Panc1 (cell line): ENCODE data around the gene BCAS3. TPM values are rescaled to one million over a fixed set of nuclear protein-coding genes. Genes with fewer than 3 reads are reported as not detected.

Source experiments
- ATAC-seq: fragments of 200-7000 bp; cut with Tn5 transposase; 2 replicates; pipeline ENCODE4 v1.9.1; 2020; ENCODE audit warnings: mild to moderate bottlenecking, moderate library complexity
- BruUV-seq: library from RNA; stranded (reverse); fragments of 400-500 nt; replicated peaks from 2 replicates; lab custom pipeline; 2021; lab: Mats Ljungman, UMichigan
- CTCF ChIA-PET: fragments of 300-600 bp; sonication (Branson Sonifier 250); formaldehyde crosslinking; loops from one replicate; lab custom pipeline; 2022; ENCODE audit warnings: antibody characterized with exemption; lab: Charles Lee
- POLR2A ChIA-PET: fragments of 300-600 bp; sonication (Branson Sonifier 250); formaldehyde crosslinking; loops from one replicate; lab custom pipeline; 2022; ENCODE audit warnings: antibody characterized with exemption; lab: Charles Lee
- DNase-seq: peaks from one replicate; pipeline ENCODE4 v3.0.0-alpha.2; 2010; ENCODE audit warnings: low read depth, low spot score
- H3K27ac ChIP-seq: 2 replicates; pipeline ENCODE4 v1.5.1; 2011; ENCODE audit warnings: mild to moderate bottlenecking, low read length, inconsistent platforms
- H3K27me3 ChIP-seq: fragments of 200-500 bp; sonication (Bioruptor generic); 2 replicates; pipeline ENCODE4 v1.6.0; 2014; ENCODE audit warnings: low read length, inconsistent platforms; ENCODE audit not compliant: control insufficient read depth, insufficient read depth
- H3K36me3 ChIP-seq: fragments of 200-500 bp; sonication (Bioruptor generic); 2 replicates; pipeline ENCODE4 v1.5.1; 2014; ENCODE audit warnings: inconsistent platforms, mild to moderate bottlenecking, low read length, moderate library complexity; ENCODE audit not compliant: control insufficient read depth, insufficient read depth
- H3K4me1 ChIP-seq: 2 replicates; pipeline ENCODE4 v1.5.1; 2011; ENCODE audit warnings: inconsistent platforms, mild to moderate bottlenecking, low read length, moderate library complexity; ENCODE audit not compliant: control insufficient read depth, insufficient read depth
- H3K4me3 ChIP-seq, 2 experiments: 2 replicates each; pipeline ENCODE4 v1.5.1; 2011 to 2012; ENCODE audit warnings: low read depth in 2 of 2, low read length in 2 of 2, mild to moderate bottlenecking in 2 of 2, inconsistent platforms in 1 of 2, moderate library complexity in 1 of 2
- H3K9me3 ChIP-seq: fragments of 200-500 bp; sonication (Bioruptor generic); 2 replicates; pipeline ENCODE4 v1.5.1; 2014; ENCODE audit warnings: low read depth, mild to moderate bottlenecking, inconsistent platforms, low read length, moderate library complexity; ENCODE audit not compliant: control insufficient read depth, insufficient read depth
- POLR2AphosphoS5 ChIP-seq: IDR thresholded peaks from 2 replicates; pipeline ENCODE4 v1.6.1; 2012; ENCODE audit warnings: mild to moderate bottlenecking, low read depth, low read length, moderate library complexity
- SIN3A ChIP-seq: IDR thresholded peaks from 2 replicates; pipeline ENCODE4 v1.6.1; 2012; ENCODE audit warnings: low read depth, mild to moderate bottlenecking, low read length, moderate library complexity, borderline replicate concordance; ENCODE audit not compliant: insufficient read depth
- TCF7L2 ChIP-seq: IDR thresholded peaks from 2 replicates; pipeline ENCODE4 v1.6.1; 2011; ENCODE audit warnings: mild to moderate bottlenecking, low read depth, low read length, inconsistent platforms
- in situ Hi-C: cut with HindIII; loops from 2 replicates; pipeline ENCODE4 v1.10.0; 2016; ENCODE audit warnings: low sequenced_read_pairs, low pct_unique_long_range_greater_than_20kb
- intact Hi-C: fragments of 100-400 bp; cut with micrococcal nuclease; formaldehyde crosslinking; loops from one replicate; pipeline ENCODE4 v1.10.0; 2022; ENCODE audit not compliant: unreplicated experiment
- total RNA-seq: library from RNA; stranded (reverse); gene quantifications from one replicate; pipeline ENCODE4 v1.2.1, GENCODE V29; 2021; ENCODE audit not compliant: unreplicated experiment
- TF ChIP-seq, protein P1 (sequence below), 2 experiments: IDR thresholded peaks; 2 replicates each; pipeline ENCODE4 v1.6.1; 2011 to 2012; ENCODE audit warnings: low read depth in 2 of 2, control low read depth in 1 of 2, low read length in 1 of 2, mild to moderate bottlenecking in 1 of 2, moderate library complexity in 1 of 2; ENCODE audit not compliant: insufficient read depth in 1 of 2
- TF ChIP-seq, protein P2 (sequence below): fragments of 450-650 bp; IDR thresholded peaks from 2 replicates; pipeline ENCODE4 v1.5.1; 2017; ENCODE audit warnings: mild to moderate bottlenecking

The BCAS3 gene
- total RNA-seq, 1 experiment from 2014 or later: 9.3 TPM

DNA sequence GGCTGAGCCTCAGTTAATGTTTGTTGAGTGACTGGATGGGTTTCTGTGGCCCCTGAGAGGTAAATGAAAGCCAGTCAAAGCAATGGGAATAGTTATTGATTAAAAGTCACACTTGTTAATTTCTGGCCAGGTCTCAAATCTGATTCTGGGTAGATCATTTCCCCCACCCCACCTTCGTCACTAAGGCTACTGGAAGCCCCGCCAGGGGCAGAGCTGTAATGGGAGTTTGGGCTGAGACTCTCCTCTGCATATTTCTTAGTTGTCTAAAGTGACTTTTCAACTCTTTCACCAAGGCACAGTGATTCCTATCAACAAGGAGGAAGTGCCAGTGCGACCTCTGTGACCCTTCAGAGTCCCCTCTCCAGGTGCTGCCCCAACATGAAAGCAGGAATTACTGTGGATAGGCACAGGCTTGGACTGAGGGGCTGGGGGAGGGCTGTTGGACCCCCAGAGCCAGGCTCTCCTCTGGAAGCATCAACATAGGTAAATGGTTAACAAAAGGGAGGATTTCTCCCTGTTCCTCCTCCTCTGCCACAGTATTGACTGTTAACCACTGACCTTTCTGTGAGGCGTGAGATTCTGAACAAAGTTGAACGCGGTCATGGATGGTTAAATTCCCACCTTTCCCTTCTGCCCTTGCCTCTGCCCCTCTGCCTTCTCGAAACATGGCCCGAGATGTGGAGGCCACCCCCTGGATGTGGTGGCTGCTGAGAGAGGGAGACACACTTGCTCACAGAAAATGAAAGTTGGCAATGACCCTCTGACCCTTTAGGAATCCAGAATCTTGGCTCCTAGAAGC, 701.2 kb downstream of the BCAS3 start:
- ATAC-seq (no peak), DNase-seq (no peak)
- no TSS peak for BruUV-seq
- Histone ChIP-seq H3K27ac (no peak overlapping the region), H3K4me1 (no peaks in the 10 kb centered on the region), H3K4me3 (no peak overlapping the region), H3K27me3 (no peaks in the 10 kb centered on the region), H3K36me3 (no peaks in the 10 kb centered on the region), H3K9me3 (no peaks in the 10 kb centered on the region)
- POLR2A ChIA-PET: no interaction called here
- TF ChIP-seq POLR2AphosphoS5 (no peak), TCF7L2 (no peak), SIN3A (no peak)
- TF ChIP-seq, protein P1, sequence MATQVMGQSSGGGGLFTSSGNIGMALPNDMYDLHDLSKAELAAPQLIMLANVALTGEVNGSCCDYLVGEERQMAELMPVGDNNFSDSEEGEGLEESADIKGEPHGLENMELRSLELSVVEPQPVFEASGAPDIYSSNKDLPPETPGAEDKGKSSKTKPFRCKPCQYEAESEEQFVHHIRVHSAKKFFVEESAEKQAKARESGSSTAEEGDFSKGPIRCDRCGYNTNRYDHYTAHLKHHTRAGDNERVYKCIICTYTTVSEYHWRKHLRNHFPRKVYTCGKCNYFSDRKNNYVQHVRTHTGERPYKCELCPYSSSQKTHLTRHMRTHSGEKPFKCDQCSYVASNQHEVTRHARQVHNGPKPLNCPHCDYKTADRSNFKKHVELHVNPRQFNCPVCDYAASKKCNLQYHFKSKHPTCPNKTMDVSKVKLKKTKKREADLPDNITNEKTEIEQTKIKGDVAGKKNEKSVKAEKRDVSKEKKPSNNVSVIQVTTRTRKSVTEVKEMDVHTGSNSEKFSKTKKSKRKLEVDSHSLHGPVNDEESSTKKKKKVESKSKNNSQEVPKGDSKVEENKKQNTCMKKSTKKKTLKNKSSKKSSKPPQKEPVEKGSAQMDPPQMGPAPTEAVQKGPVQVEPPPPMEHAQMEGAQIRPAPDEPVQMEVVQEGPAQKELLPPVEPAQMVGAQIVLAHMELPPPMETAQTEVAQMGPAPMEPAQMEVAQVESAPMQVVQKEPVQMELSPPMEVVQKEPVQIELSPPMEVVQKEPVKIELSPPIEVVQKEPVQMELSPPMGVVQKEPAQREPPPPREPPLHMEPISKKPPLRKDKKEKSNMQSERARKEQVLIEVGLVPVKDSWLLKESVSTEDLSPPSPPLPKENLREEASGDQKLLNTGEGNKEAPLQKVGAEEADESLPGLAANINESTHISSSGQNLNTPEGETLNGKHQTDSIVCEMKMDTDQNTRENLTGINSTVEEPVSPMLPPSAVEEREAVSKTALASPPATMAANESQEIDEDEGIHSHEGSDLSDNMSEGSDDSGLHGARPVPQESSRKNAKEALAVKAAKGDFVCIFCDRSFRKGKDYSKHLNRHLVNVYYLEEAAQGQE (IDR thresholded peaks at IDR 0.05; ENCODE audit: insufficient read depth in 1 of 2, low read depth in 2 of 2, low read length in 1 of 2): no peak
- TF ChIP-seq, protein P2, sequence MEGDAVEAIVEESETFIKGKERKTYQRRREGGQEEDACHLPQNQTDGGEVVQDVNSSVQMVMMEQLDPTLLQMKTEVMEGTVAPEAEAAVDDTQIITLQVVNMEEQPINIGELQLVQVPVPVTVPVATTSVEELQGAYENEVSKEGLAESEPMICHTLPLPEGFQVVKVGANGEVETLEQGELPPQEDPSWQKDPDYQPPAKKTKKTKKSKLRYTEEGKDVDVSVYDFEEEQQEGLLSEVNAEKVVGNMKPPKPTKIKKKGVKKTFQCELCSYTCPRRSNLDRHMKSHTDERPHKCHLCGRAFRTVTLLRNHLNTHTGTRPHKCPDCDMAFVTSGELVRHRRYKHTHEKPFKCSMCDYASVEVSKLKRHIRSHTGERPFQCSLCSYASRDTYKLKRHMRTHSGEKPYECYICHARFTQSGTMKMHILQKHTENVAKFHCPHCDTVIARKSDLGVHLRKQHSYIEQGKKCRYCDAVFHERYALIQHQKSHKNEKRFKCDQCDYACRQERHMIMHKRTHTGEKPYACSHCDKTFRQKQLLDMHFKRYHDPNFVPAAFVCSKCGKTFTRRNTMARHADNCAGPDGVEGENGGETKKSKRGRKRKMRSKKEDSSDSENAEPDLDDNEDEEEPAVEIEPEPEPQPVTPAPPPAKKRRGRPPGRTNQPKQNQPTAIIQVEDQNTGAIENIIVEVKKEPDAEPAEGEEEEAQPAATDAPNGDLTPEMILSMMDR: no peak
- CTCF ChIA-PET: no interaction called here
- in situ Hi-C loops (no loop called here), intact Hi-C loops (no loop called here)

DNA sequence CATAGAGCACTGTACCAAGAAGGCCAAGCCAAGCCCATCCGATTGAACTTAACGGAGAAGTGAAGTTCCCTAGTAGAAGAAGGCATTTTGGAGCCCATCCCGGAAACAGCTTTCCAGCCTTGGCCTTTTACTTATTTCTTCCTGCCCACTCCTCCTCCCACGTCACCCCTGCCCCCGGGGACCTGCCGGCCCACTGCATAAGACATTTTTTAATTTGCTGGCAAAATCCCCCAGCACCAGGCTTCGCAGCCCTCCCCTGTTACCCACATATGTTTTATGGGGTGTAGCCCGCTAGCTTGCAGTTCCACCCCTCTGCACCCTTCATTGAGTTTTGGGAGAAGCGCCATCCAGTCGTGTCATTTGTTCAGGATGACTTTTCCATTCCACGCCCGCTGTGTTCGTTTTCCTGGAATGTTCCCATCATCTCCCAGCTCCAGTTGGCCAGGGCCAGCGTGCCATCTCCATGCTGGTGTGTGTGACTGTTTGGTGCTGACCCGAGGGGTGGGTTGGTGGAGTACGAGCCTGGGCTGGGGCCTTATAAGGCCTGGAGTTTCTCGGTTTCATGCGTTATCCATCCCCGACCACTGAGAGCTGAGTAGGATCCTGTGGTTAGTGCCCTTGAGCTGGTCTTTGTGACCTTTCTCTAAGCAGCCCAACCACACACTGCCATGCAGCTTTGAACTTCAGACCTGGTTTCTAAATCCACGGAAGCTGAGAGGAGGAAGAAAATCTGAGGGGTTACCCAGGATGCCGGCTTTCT, 702.0 kb downstream of the BCAS3 start:
- ChIA-PET POLR2A (no interaction called here), CTCF (interaction anchor here (0.5 kb wide), 1 partner anchor 146 kb away, joined by 3 read pairs; no protein-coding TSS in a partner anchor)
- in situ Hi-C loops: no loop called here
- H3K27ac ChIP-seq: no peak overlapping the region
- no peak overlapping the region for H3K4me3 ChIP-seq
- ATAC-seq (no peak), DNase-seq (no peak)
- TF ChIP-seq, protein P2: no peak
- TF ChIP-seq POLR2AphosphoS5: no peak
- TF ChIP-seq SIN3A: no peak
- TF ChIP-seq, protein P1 (IDR thresholded peaks at IDR 0.05; ENCODE audit: insufficient read depth in 1 of 2, low read depth in 2 of 2, low read length in 1 of 2): no peak
- no peak for TF ChIP-seq TCF7L2
- intact Hi-C loops: no loop called here
- no TSS peak for BruUV-seq
- H3K9me3 ChIP-seq: no peaks in the 10 kb centered on the region
- peaks cover under 1% of the 10 kb centered on the region; the same call in 1 of the 2 replicates for H3K4me1 ChIP-seq
- no peaks in the 10 kb centered on the region for H3K27me3 ChIP-seq
- H3K36me3 ChIP-seq: no peaks in the 10 kb centered on the region
